Trophoblast cell (in vitro differentiated cells and primary cell): ENCODE measurements around the gene BAZ1A.

Source experiments
- DNase-seq, 2 donors: peaks; one replicate each; pipeline ENCODE4 v3.0.0-alpha.2; 2016
- H2AFZ ChIP-seq: 2 replicates; pipeline ENCODE4 v1.6.1; 2013; ENCODE audit warnings: low read length, moderate library complexity, mild to moderate bottlenecking; ENCODE audit not compliant: insufficient read depth, poor library complexity
- H2AK5ac ChIP-seq: 2 replicates; pipeline ENCODE4 v1.6.1; 2013; ENCODE audit warnings: mild to moderate bottlenecking, low read length
- H2BK120ac ChIP-seq: 2 replicates; pipeline ENCODE4 v1.6.1; 2013; ENCODE audit warnings: low read length, mild to moderate bottlenecking, moderate library complexity; ENCODE audit not compliant: insufficient read depth, poor library complexity
- H2BK12ac ChIP-seq: 2 replicates; pipeline ENCODE4 v1.6.1; 2013; ENCODE audit warnings: mild to moderate bottlenecking, low read length, moderate library complexity
- H2BK5ac ChIP-seq: 2 replicates; pipeline ENCODE4 v1.6.1; 2013; ENCODE audit warnings: low read length, low read depth, moderate library complexity, mild to moderate bottlenecking; ENCODE audit not compliant: poor library complexity
- H3K14ac ChIP-seq: 2 replicates; pipeline ENCODE4 v1.6.1; 2013; ENCODE audit warnings: mild to moderate bottlenecking, low read length
- H3K18ac ChIP-seq: 2 replicates; pipeline ENCODE4 v1.6.1; 2013; ENCODE audit warnings: mild to moderate bottlenecking, low read length
- H3K23ac ChIP-seq: 2 replicates; pipeline ENCODE4 v1.6.1; 2013; ENCODE audit warnings: low read length
- H3K27ac ChIP-seq: 2 replicates; pipeline ENCODE4 v1.5.1; 2013; ENCODE audit warnings: low read depth, mild to moderate bottlenecking, inconsistent platforms, low read length, moderate library complexity
- H3K27me3 ChIP-seq: 2 replicates; pipeline ENCODE4 v1.6.1; 2013; ENCODE audit warnings: inconsistent platforms, mild to moderate bottlenecking, low read length, moderate library complexity; ENCODE audit not compliant: insufficient read depth
- H3K36me3 ChIP-seq, 2 experiments: 1 replicate in 1 of 2; 2 replicates in 1 of 2; pipeline ENCODE4 v1.6.1; 2013; ENCODE audit warnings: low read length in 2 of 2, mild to moderate bottlenecking in 2 of 2, moderate library complexity in 1 of 2; ENCODE audit not compliant: insufficient read depth in 2 of 2, control insufficient read depth in 1 of 2
- H3K4ac ChIP-seq: 2 replicates; pipeline ENCODE4 v1.6.1; 2013; ENCODE audit warnings: low read depth, mild to moderate bottlenecking, low read length, moderate library complexity
- H3K4me1 ChIP-seq, 2 experiments: 1 replicate in 1 of 2; 2 replicates in 1 of 2; pipeline ENCODE4 v1.6.1; 2013; ENCODE audit warnings: low read length in 2 of 2, mild to moderate bottlenecking in 2 of 2, moderate library complexity in 1 of 2; ENCODE audit not compliant: insufficient read depth in 2 of 2, control insufficient read depth in 1 of 2
- H3K4me2 ChIP-seq: 2 replicates; pipeline ENCODE4 v1.6.1; 2013; ENCODE audit warnings: inconsistent platforms, mild to moderate bottlenecking, low read length, moderate library complexity
- H3K4me3 ChIP-seq: 2 replicates; pipeline ENCODE4 v1.5.1; 2013; ENCODE audit warnings: mild to moderate bottlenecking, low read depth, low read length, inconsistent platforms
- H3K79me1 ChIP-seq: one replicate; pipeline ENCODE4 v1.6.1; 2013; ENCODE audit warnings: low read length
- H3K79me2 ChIP-seq: 2 replicates; pipeline ENCODE4 v1.6.1; 2013; ENCODE audit warnings: low read length, mild to moderate bottlenecking; ENCODE audit not compliant: control insufficient read depth, insufficient read depth, poor library complexity
- H3K9ac ChIP-seq: 2 replicates; pipeline ENCODE4 v1.6.1; 2013; ENCODE audit warnings: mild to moderate bottlenecking, low read length
- H3K9me3 ChIP-seq: 2 replicates; pipeline ENCODE4 v1.6.1; 2013; ENCODE audit warnings: low read depth, mild to moderate bottlenecking, control low read depth, inconsistent platforms, low read length; ENCODE audit not compliant: insufficient read depth
- H4K12ac ChIP-seq: 2 replicates; pipeline ENCODE4 v1.6.1; 2013; ENCODE audit warnings: low read depth, mild to moderate bottlenecking, low read length, moderate library complexity
- H4K8ac ChIP-seq: 2 replicates; pipeline ENCODE4 v1.6.1; 2013; ENCODE audit warnings: low read depth, mild to moderate bottlenecking, low read length, moderate library complexity
- H4K91ac ChIP-seq: one replicate; pipeline ENCODE4 v1.6.1; 2013; ENCODE audit warnings: low read depth, mild to moderate bottlenecking, low read length, moderate library complexity
- WGBS: extraction: QIAGEN DNeasy Blood & Tissue Kit; methylation state at CpG from one replicate; pipeline ENCODE4 v1.1.7; 2013; ENCODE audit warnings: missing lambda C conversion rate; ENCODE audit not compliant: insufficient read length, insufficient coverage; ENCODE audit errors: extremely low coverage; 5-methylcytosine and 5-hydroxymethylcytosine counted together

The BAZ1A gene

GRCh38 chr14:34865889-34866574, 9.1 kb downstream of the BAZ1A start:
- H2BK120ac ChIP-seq: no peak overlapping the region
- H4K8ac ChIP-seq: no peak overlapping the region
- WGBS: no CpG with 5 or more reads among the region's 13 CpGs
- no peak overlapping the region for H3K23ac ChIP-seq
- no peak overlapping the region for H3K4ac ChIP-seq
- H3K9me3 ChIP-seq: no peaks in the 10 kb centered on the region
- H3K4me3 ChIP-seq: no peak overlapping the region
- no peak overlapping the region for H3K14ac ChIP-seq
- H2AFZ ChIP-seq: no peak overlapping the region
- H3K18ac ChIP-seq: no peak overlapping the region
- no peaks in the 10 kb centered on the region for H3K27me3 ChIP-seq
- no peak overlapping the region for H2BK12ac ChIP-seq
- H3K9ac ChIP-seq: no peak overlapping the region
- H4K12ac ChIP-seq: no peak overlapping the region
- H3K36me3 ChIP-seq: peaks cover 1 to 2% of the 10 kb centered on the region in 2 experiments
- no peaks in the 10 kb centered on the region for H3K4me1 ChIP-seq
- no peaks in the 10 kb centered on the region for H3K79me2 ChIP-seq
- H3K4me2 ChIP-seq: no peak overlapping the region
- no peak overlapping the region for H2AK5ac ChIP-seq
- no peaks in the 10 kb centered on the region for H3K79me1 ChIP-seq
- H2BK5ac ChIP-seq: no peak overlapping the region
- H4K91ac ChIP-seq: no peak overlapping the region
- H3K27ac ChIP-seq: no peak overlapping the region
- DNase-seq: no peak

- H2AFZ ChIP-seq: no peak overlapping the region
- no peak overlapping the region for H3K9ac ChIP-seq
- no peak overlapping the region for H2BK12ac ChIP-seq
- no peaks in the 10 kb centered on the region for H3K79me1 ChIP-seq
- no peak overlapping the region for H3K4me2 ChIP-seq
- H3K18ac ChIP-seq: no peak overlapping the region
- no peak overlapping the region for H3K4me3 ChIP-seq
- WGBS: no CpG with 5 or more reads among the region's 1 CpG
- no peak overlapping the region for H4K12ac ChIP-seq
- no peak overlapping the region for H2AK5ac ChIP-seq
- H3K14ac ChIP-seq: no peak overlapping the region
- no peak overlapping the region for H4K8ac ChIP-seq
- no peak overlapping the region for H2BK5ac ChIP-seq
- H3K36me3 ChIP-seq: peaks cover 1 to 2% of the 10 kb centered on the region in 2 experiments
- H2BK120ac ChIP-seq: no peak overlapping the region
- no peak overlapping the region for H3K4ac ChIP-seq
- no peak for DNase-seq
- no peaks in the 10 kb centered on the region for H3K9me3 ChIP-seq
- H3K4me1 ChIP-seq: no peaks in the 10 kb centered on the region
- H4K91ac ChIP-seq: no peak overlapping the region
- no peak overlapping the region for H3K27ac ChIP-seq
- H3K27me3 ChIP-seq: no peaks in the 10 kb centered on the region
- H3K79me2 ChIP-seq: no peaks in the 10 kb centered on the region
- H3K23ac ChIP-seq: no peak overlapping the region
Measured at GRCh38 chr14:34863844-34864243, 11.3 kb downstream of the BAZ1A start.

- Histone ChIP-seq H4K8ac (no peak overlapping the region), H2AFZ (no peak overlapping the region)
- no CpG with 5 or more reads among the region's 2 CpGs for WGBS
Measured at GRCh38 chr14:34858765-34859164, 16.4 kb downstream of the BAZ1A start.

GRCh38 chr14:34857689-34858449, 17.3 kb downstream of the BAZ1A start:
- H3K27me3 ChIP-seq: no peaks in the 10 kb centered on the region
- no peak overlapping the region for H3K4me2 ChIP-seq
- no peak overlapping the region for H2BK12ac ChIP-seq
- no peak overlapping the region for H3K14ac ChIP-seq
- no peak overlapping the region for H3K9ac ChIP-seq
- no peak overlapping the region for H3K18ac ChIP-seq
- no peaks in the 10 kb centered on the region for H3K79me2 ChIP-seq
- no peaks in the 10 kb centered on the region for H3K79me1 ChIP-seq
- H3K27ac ChIP-seq: no peak overlapping the region
- H4K91ac ChIP-seq: no peak overlapping the region
- no peak overlapping the region for H2BK120ac ChIP-seq
- WGBS: no CpG with 5 or more reads among the region's 7 CpGs
- no peak overlapping the region for H4K8ac ChIP-seq
- DNase-seq: no peak
- no peak overlapping the region for H3K4me3 ChIP-seq
- H3K36me3 ChIP-seq: peaks cover 6 to 8% of the 10 kb centered on the region in 2 experiments
- no peak overlapping the region for H2AK5ac ChIP-seq
- no peak overlapping the region for H3K4ac ChIP-seq
- no peak overlapping the region for H3K23ac ChIP-seq
- H4K12ac ChIP-seq: no peak overlapping the region
- H3K4me1 ChIP-seq: no peaks in the 10 kb centered on the region
- H2AFZ ChIP-seq: no peak overlapping the region
- H3K9me3 ChIP-seq: no peaks in the 10 kb centered on the region
- no peak overlapping the region for H2BK5ac ChIP-seq

More at GRCh38 chr14:34858765-34859164, 16.4 kb downstream of the BAZ1A start:
- Histone ChIP-seq H3K4me1 (no peaks in the 10 kb centered on the region), H2AK5ac (no peak overlapping the region), H3K79me2 (no peaks in the 10 kb centered on the region), H3K18ac (no peak overlapping the region), H3K27me3 (no peaks in the 10 kb centered on the region), H3K36me3 (peaks cover 6% of the 10 kb centered on the region in 2 experiments), H2BK5ac (no peak overlapping the region), H3K4me3 (no peak overlapping the region), H2BK120ac (no peak overlapping the region), H3K79me1 (no peaks in the 10 kb centered on the region), H3K4ac (no peak overlapping the region), H3K9ac (no peak overlapping the region), H4K91ac (no peak overlapping the region), H2BK12ac (no peak overlapping the region), H3K4me2 (no peak overlapping the region), H4K12ac (no peak overlapping the region), H3K27ac (no peak overlapping the region), H3K14ac (no peak overlapping the region), H3K23ac (no peak overlapping the region), H3K9me3 (no peaks in the 10 kb centered on the region)
- DNase-seq: peak; percentile 29 to 50
